OCI-LY3 (cell line): ENCODE results near the gene PRM3.

Source experiments
- H2AFZ ChIP-seq: fragments of 200-600, 300-600 bp; shearing (Covaris generic); 2 replicates; pipeline ENCODE4 v1.6.0; 2014; ENCODE audit warnings: antibody characterized with exemption, low read depth, low read length
- H3K27ac ChIP-seq: fragments of 200-600, 300-600 bp; sonication (generic); 2 replicates; pipeline ENCODE4 v1.5.1; 2014; ENCODE audit warnings: mild to moderate bottlenecking, low read length, moderate library complexity, mixed read lengths
- H3K27me3 ChIP-seq: fragments of 200-600, 300-600 bp; sonication (generic); 2 replicates; pipeline ENCODE4 v1.6.1; 2014; ENCODE audit warnings: low read depth, low read length, mixed read lengths
- H3K36me3 ChIP-seq: fragments of 200-600, 300-600 bp; sonication (generic); replicated peaks from 2 replicates; pipeline ENCODE3; 2014; ENCODE audit warnings: low read depth, low read length, mixed read lengths
- H3K4me1 ChIP-seq: fragments of 300-600, 200-600 bp; sonication (generic); 2 replicates; pipeline ENCODE4 v1.6.1; 2014; ENCODE audit warnings: low read length, mixed read lengths
- H3K4me2 ChIP-seq: fragments of 200-600, 300-600 bp; sonication (generic); 2 replicates; pipeline ENCODE4 v1.6.1; 2014; ENCODE audit warnings: low read length, mixed read lengths
- H3K4me3 ChIP-seq: fragments of 300-600, 200-600 bp; sonication (generic); 2 replicates; pipeline ENCODE4 v1.5.1; 2014; ENCODE audit warnings: antibody characterized with exemption, mild to moderate bottlenecking, low read length, moderate library complexity
- H3K79me2 ChIP-seq: fragments of 300-600, 200-600 bp; shearing (Covaris generic); 2 replicates; pipeline ENCODE4 v1.6.1; 2014; ENCODE audit warnings: mild to moderate bottlenecking, low read length, mixed read lengths
- H3K9ac ChIP-seq: fragments of 300-600, 200-600 bp; shearing (Covaris generic); 2 replicates; pipeline ENCODE4 v1.6.0; 2014; ENCODE audit warnings: mild to moderate bottlenecking, low read length, moderate library complexity
- H3K9me3 ChIP-seq: fragments of 200-600, 300-600 bp; shearing (Covaris generic); 2 replicates; pipeline ENCODE4 v1.6.1; 2014; ENCODE audit warnings: low read length, mixed read lengths; ENCODE audit not compliant: insufficient read depth
- H4K20me1 ChIP-seq: fragments of 200-600, 300-600 bp; sonication (generic); 2 replicates; pipeline ENCODE4 v1.6.1; 2016; ENCODE audit warnings: low read length, mixed read lengths; ENCODE audit not compliant: insufficient read depth
- EZH2phosphoT487 ChIP-seq: fragments of 200-600 bp; shearing (Covaris generic); IDR thresholded peaks from 2 replicates; pipeline ENCODE4 v1.6.1; 2018; ENCODE audit warnings: antibody characterized with exemption, mixed run types, low read depth
- TF ChIP-seq, protein P1 (sequence below): fragments of 200-600, 300-600 bp; sonication (generic); IDR thresholded peaks from 2 replicates; pipeline ENCODE4 v1.5.1; 2014; ENCODE audit warnings: antibody characterized with exemption, low read length, low read depth

Gene PRM3

GRCh38 chr16:11242658-11243057, 30.8 kb downstream of the PRM3 start:
- H2AFZ ChIP-seq = no peak overlapping the region
- H4K20me1 ChIP-seq = no peaks in the 10 kb centered on the region
- no peaks in the 10 kb centered on the region for H3K9me3 ChIP-seq
- no peaks in the 10 kb centered on the region for H3K79me2 ChIP-seq
- TF ChIP-seq, protein P1, sequence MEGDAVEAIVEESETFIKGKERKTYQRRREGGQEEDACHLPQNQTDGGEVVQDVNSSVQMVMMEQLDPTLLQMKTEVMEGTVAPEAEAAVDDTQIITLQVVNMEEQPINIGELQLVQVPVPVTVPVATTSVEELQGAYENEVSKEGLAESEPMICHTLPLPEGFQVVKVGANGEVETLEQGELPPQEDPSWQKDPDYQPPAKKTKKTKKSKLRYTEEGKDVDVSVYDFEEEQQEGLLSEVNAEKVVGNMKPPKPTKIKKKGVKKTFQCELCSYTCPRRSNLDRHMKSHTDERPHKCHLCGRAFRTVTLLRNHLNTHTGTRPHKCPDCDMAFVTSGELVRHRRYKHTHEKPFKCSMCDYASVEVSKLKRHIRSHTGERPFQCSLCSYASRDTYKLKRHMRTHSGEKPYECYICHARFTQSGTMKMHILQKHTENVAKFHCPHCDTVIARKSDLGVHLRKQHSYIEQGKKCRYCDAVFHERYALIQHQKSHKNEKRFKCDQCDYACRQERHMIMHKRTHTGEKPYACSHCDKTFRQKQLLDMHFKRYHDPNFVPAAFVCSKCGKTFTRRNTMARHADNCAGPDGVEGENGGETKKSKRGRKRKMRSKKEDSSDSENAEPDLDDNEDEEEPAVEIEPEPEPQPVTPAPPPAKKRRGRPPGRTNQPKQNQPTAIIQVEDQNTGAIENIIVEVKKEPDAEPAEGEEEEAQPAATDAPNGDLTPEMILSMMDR = no peak
- TF ChIP-seq EZH2phosphoT487 = no peak
- H3K4me3 ChIP-seq = no peak overlapping the region
- H3K4me1 ChIP-seq = peaks cover 36% of the 10 kb centered on the region
- H3K36me3 ChIP-seq = no peaks in the 10 kb centered on the region
- H3K27ac ChIP-seq = no peak overlapping the region
- H3K27me3 ChIP-seq = no peaks in the 10 kb centered on the region
- no peak overlapping the region for H3K4me2 ChIP-seq
- no peak overlapping the region for H3K9ac ChIP-seq

DNA sequence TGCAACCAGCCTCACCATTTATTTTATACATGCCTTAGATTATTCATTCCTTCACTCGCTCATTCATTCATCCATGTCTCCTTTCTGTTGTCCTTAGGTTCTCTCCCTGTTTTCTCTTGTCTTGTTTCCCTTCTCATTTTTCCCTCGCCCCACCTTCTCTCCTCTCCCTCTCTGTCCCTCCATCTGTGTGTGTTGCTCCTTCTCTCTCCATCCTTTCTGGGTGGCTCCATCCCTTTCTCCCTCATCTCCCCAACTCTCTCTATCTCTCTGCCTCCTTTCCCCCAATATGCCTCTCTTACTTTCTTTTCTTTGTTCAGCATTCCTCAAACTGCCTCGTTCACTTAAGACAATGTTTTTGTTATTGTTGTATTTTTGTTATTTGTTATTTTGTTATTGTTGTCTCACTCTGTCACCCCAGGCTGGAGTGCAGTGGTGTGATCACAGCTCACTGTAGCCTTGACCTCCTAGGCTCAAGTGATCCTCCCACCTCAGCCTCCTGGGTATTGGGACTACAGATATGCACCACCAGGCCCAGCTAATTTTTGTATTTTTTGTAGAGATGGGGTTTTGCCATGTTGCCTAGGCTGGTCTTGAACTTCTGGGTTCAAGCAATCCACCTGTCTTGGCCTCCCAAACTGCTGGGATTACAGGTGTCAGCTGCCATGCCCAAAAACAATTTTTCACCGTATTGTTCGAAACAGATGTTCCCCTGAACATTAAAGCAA, 31.8 kb downstream of the PRM3 start:
- no peaks in the 10 kb centered on the region for H4K20me1 ChIP-seq
- no peak overlapping the region for H3K4me3 ChIP-seq
- H3K36me3 ChIP-seq = no peaks in the 10 kb centered on the region
- no peaks in the 10 kb centered on the region for H3K27me3 ChIP-seq
- H3K9me3 ChIP-seq = no peaks in the 10 kb centered on the region
- H3K4me1 ChIP-seq = peaks cover 32% of the 10 kb centered on the region
- no peak overlapping the region for H3K4me2 ChIP-seq
- no peak overlapping the region for H3K27ac ChIP-seq
- H2AFZ ChIP-seq = no peak overlapping the region
- TF ChIP-seq, protein P1 = no peak
- no peak for TF ChIP-seq EZH2phosphoT487
- H3K79me2 ChIP-seq = no peaks in the 10 kb centered on the region
- no peak overlapping the region for H3K9ac ChIP-seq

- H3K9ac ChIP-seq = no peak overlapping the region
- H3K36me3 ChIP-seq = no peaks in the 10 kb centered on the region
- no peak overlapping the region for H3K27ac ChIP-seq
- H2AFZ ChIP-seq = no peak overlapping the region
- H3K4me1 ChIP-seq = peaks cover 24% of the 10 kb centered on the region
- TF ChIP-seq EZH2phosphoT487 = no peak
- TF ChIP-seq, protein P1 = no peak
- H4K20me1 ChIP-seq = no peaks in the 10 kb centered on the region
- no peaks in the 10 kb centered on the region for H3K79me2 ChIP-seq
- no peaks in the 10 kb centered on the region for H3K9me3 ChIP-seq
- H3K27me3 ChIP-seq = no peaks in the 10 kb centered on the region
- no peak overlapping the region for H3K4me2 ChIP-seq
- no peak overlapping the region for H3K4me3 ChIP-seq
These were observed 32.6 kb downstream of the PRM3 start for GRCh38 chr16:11240636-11241473.
